HG03025 (cell line): ENCODE data around the gene ETV3L.
A peak's percentile ranks its signal among the peaks of the same experiment; 100 is the strongest.

Experiments used
- ATAC-seq: cut with Tn5 transposase; IDR thresholded peaks from one replicate; pipeline ENCODE4 v1.9.1; 2021; ENCODE audit warnings: mild to moderate bottlenecking, moderate library complexity; ENCODE audit not compliant: unreplicated experiment, low FRiP score

ETV3L gene

GRCh38 chr1:157099633-157100009, at the start of gene ETV3L:
TSS of gene ETV3L (minus strand) at chr1:157099808. CDS start at chr1:157099523, 285 bp downstream.
- ATAC-seq = no peak

GRCh38 chr1:157147906-157148700, 48.5 kb upstream of the ETV3L start:
- ATAC-seq = no peak

GRCh38 chr1:157147037-157147436, 47.4 kb upstream of the ETV3L start:
- no peak for ATAC-seq

GRCh38 chr1:157146244-157146643, 46.6 kb upstream of the ETV3L start:
- ATAC-seq = no peak

DNA sequence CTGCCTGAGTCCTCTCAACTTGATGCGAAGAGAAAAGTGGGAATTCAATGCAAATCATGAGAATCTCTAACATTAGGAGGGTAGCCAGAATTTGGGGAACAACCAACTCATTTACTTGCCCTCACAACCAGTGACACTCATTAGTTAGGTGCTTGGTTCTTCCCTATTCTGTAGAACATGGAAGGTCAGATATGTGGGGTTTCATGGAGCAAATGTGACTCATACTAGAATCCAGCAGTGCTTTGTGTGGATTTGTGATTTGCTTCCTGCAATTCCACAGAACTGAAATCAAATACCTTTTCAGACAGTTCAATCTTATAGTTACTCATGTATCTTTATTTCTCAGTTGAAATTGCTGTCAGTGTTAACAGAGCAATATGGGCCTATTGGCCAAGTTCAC, 45.5 kb upstream of the ETV3L start:
- no peak for ATAC-seq

GRCh38 chr1:157144509-157144908, 44.9 kb upstream of the ETV3L start:
- ATAC-seq = no peak

- ATAC-seq = no peak
These were observed 43.3 kb upstream of the ETV3L start for GRCh38 chr1:157142765-157143423.

DNA sequence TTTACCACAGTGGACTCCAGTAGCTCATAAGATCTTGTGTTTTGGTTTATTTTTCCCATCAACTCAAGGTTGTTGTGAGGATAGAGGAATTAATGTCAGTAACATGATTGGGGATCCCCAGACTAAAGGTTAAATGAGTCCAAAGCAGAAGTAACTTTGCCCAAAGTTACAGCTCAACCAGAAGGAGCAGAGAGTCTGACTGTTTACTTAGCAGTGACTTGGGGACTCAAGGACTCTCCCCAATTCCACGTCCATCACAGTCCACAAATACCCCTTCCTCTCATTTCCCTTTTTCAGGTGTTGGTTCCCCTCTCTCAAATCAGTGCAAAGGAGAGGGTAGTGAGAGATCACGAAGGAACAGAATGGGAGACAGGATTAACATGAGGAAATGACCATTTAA, 42.6 kb upstream of the ETV3L start:
- ATAC-seq = no peak

GRCh38 chr1:157141212-157141855, 41.7 kb upstream of the ETV3L start:
- ATAC-seq = no peak

- no peak for ATAC-seq
These were observed 40.5 kb upstream of the ETV3L start for GRCh38 chr1:157140063-157140588.

DNA sequence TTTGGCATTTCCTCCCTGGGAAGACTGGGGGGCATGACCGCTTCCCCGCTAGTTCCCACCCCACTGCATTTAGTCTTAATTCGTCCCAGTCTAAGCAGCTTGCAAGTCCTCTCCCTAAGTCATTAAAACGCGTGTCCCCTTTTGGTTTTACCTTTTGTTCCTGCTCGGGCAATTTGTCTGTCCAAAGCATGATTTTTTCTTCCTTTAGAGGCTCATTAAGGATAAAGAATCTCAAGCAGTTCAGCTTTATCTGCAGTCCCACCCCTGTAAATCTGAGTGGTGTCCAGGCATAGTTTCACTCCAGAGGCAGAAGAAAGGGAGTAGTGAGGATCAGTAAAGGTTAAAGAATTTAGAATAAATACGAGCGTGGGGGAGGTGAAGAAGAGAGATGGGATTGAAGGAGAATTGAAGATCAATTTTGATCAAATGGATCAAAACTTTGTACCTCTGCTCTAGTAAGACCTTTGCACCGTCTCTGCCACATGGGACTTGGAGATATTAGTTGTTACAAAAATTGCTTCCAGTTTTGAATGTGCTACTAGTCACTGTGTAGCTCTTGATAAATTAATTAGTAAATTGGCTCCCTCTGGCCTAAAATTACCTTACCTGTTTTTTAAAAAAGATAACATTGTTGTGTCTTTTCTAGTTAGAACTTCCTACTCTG, 39.6 kb upstream of the ETV3L start:
- ATAC-seq = no peak

- ATAC-seq = peak; percentile 78
These were observed 38.8 kb upstream of the ETV3L start, which contains the start of gene ETV3 for GRCh38 chr1:157138220-157139051. TSS of gene ETV3 (minus strand) at chr1:157138395. CDS start at chr1:157136352, 2,043 bp downstream.

DNA sequence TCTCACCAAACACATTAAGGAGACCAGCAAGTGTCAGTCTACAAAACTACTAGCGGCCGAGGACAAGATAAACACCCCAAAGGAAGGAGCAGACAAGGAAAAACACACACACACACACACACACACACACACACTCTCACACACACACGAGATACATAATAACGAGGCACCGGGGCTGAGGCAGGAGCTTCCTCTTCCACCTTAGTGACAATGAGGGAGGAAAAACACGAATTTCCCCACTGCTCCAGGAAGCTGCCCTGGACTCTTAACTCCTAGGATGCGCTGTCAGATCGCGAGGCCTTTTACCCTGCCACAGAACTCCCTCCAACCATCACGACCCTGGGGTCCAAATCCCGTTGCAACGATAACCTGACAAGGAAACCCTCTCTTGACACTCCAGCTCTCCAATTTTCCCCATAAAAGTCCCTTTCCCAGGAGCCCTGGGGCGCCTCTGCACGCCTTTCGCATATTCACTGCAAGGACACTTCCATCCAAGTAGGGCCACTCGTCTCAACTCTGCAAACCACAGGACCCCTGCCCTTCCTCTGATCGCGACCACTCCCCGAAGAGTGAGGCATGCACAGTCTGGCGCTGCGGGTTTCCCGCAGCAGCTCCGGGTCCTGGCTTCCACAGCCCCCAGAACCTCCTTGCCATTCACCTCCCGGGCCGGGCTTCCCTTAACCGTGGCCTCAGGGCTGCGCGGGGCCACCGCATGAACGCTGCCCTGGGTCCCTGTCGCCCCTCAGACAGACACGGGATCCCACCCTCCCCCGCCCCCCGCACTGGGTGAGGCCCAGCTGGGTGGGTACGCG, 38.0 kb upstream of the ETV3L start:
- peak; percentile 12 for ATAC-seq

DNA sequence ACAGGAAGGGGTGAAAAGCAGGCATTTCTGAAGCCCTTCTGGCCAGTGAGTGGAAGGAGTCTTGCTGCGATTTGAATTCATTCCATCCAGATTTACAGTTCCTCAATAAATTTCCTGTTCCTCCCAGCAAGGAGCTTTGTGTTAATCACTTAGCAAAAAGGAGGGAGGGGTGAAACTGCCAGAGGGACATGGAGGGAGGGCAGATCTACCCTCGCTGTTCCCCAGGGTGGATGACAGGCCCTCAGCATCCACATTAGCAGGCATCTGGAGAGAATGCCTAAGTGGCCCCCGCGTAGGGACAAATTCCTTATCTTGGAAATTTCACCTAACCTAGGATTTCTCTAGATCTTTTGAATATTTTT, 37.4 kb upstream of the ETV3L start:
- no peak for ATAC-seq

- no peak for ATAC-seq
These were observed 36.5 kb upstream of the ETV3L start for GRCh38 chr1:157136133-157136532.

DNA sequence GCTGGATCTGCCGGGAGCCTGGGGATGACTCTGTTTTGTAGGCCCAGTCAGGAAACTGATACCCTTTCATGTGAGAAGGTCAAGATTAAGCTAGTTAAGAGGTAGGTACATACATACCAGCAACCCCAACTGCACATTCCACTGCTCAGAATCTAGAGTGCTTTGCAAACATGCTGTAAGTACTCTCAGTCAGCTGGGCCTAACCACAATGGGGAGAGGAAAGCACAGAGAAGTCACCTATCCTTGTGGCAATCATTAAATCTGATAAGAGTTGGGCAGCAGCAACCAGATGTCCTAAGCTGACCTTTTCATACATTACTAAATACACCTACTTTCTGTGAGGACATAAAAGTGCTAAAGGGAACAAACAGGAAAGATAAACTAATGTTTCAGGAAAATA, 36.0 kb upstream of the ETV3L start:
- ATAC-seq = no peak

- ATAC-seq = no peak
These were observed 35.5 kb upstream of the ETV3L start for GRCh38 chr1:157135070-157135469.

- ATAC-seq = no peak
These were observed 34.8 kb upstream of the ETV3L start for GRCh38 chr1:157134442-157134841.

GRCh38 chr1:157133426-157133825, 33.8 kb upstream of the ETV3L start:
- ATAC-seq = no peak
